Parietal lobe (tissue), 1 donor: ENCODE results near the gene HNMT. TPM values are rescaled to one million over a fixed set of nuclear protein-coding genes. Genes with fewer than 3 reads are reported as not detected.

Experiments
- total RNA-seq: library from RNA; depleted of rRNA; stranded (reverse); fragments of >200 nt; gene quantifications from one replicate; pipeline ENCODE4 v1.2.3, GENCODE V29; 2014

The HNMT gene
- 54.1 TPM for total RNA-seq

GRCh38 chr2:137964066-137964858 lies at the start of gene HNMT:
HNMT (plus strand) TSS chr2:137964473; CDS start chr2:137964492, 19 bp downstream.

